Measurements from ENCODE around the gene SENP6. TPM values are rescaled to one million over a fixed set of nuclear protein-coding genes. Genes with fewer than 3 reads are reported as not detected.
A peak's percentile ranks its signal among the peaks of the same experiment; 100 is the strongest.

The SENP6 gene
- total and polyA plus RNA-seq, 9 of the 15 experiments (the other 6 are each of a cell fraction or from before 2014, with no cell fraction given), result 11.1 to 79.4 (median 46.8) TPM

GRCh38 chr6:75601304-75602245, at the start of gene SENP6 (continued):
- no peak for TF ChIP-seq CREB3L1 (IDR thresholded peaks at IDR 0.05; ENCODE audit: borderline replicate concordance, low read depth)
- no peak for TF ChIP-seq ZNF184 (CRISPR knock-in tag; IDR thresholded peaks at IDR 0.05)
- no peak for TF ChIP-seq ZNF212 (CRISPR knock-in tag; IDR thresholded peaks at IDR 0.05)
- TF ChIP-seq TFAP4 (CRISPR knock-in tag; IDR thresholded peaks at IDR 0.05; ENCODE audit: borderline replicate concordance), result peak; percentile 71; the same call in 1 of the 2 replicates
- no peak for TF ChIP-seq ZNF717 (CRISPR knock-in tag; IDR thresholded peaks at IDR 0.05)
- TF ChIP-seq ZNF174 (CRISPR knock-in tag; IDR thresholded peaks at IDR 0.05), result no peak
- no peak for TF ChIP-seq HNRNPL (IDR thresholded peaks at IDR 0.05; ENCODE audit: low read depth, low read length)
- TF ChIP-seq MNT (conservative IDR thresholded peaks at IDR 0.05), result peak in 1 of 2 experiments; percentile 67; a peak in 2 of 4 replicates
- TF ChIP-seq, protein P1, sequence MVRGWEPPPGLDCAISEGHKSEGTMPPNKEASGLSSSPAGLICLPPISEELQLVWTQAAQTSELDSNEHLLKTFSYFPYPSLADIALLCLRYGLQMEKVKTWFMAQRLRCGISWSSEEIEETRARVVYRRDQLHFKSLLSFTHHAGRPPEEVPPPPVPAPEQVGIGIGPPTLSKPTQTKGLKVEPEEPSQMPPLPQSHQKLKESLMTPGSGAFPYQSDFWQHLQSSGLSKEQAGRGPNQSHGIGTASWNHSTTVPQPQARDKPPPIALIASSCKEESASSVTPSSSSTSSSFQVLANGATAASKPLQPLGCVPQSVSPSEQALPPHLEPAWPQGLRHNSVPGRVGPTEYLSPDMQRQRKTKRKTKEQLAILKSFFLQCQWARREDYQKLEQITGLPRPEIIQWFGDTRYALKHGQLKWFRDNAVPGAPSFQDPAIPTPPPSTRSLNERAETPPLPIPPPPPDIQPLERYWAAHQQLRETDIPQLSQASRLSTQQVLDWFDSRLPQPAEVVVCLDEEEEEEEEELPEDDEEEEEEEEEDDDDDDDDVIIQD (CRISPR knock-in tag; IDR thresholded peaks at IDR 0.05), result no peak
- no peak for TF ChIP-seq NFIX (CRISPR knock-in tag; IDR thresholded peaks at IDR 0.05; ENCODE audit: low read depth)
- peak; percentile 56 for TF ChIP-seq CTBP1 (IDR thresholded peaks at IDR 0.05; ENCODE audit: borderline replicate concordance)
- TF ChIP-seq ZNF764 (CRISPR knock-in tag; IDR thresholded peaks at IDR 0.05; ENCODE audit: low read depth), result no peak
- no peak for TF ChIP-seq ATF1 (CRISPR knock-in tag; IDR thresholded peaks at IDR 0.05)
- peak; percentile 27; the same call in 1 of the 2 replicates for TF ChIP-seq ATF1 (tag; IDR thresholded peaks at IDR 0.05)
- TF ChIP-seq ZFPM2 (CRISPR knock-in tag; IDR thresholded peaks at IDR 0.05), result no peak
- TF ChIP-seq SIRT6 (IDR thresholded peaks at IDR 0.05; ENCODE audit: low read depth, low read length), result no peak
- TF ChIP-seq ZBTB49 (CRISPR knock-in tag; IDR thresholded peaks at IDR 0.05; ENCODE audit: borderline replicate concordance), result no peak
- no peak for TF ChIP-seq TFAM (CRISPR knock-in tag; conservative IDR thresholded peaks at IDR 0.05)
- no peak for TF ChIP-seq DIDO1 (tag; IDR thresholded peaks at IDR 0.05; ENCODE audit: low read depth)
- peak; percentile 65; the same call in 1 of the 2 replicates for TF ChIP-seq PHB (CRISPR knock-in tag; IDR thresholded peaks at IDR 0.05)
- no peak for TF ChIP-seq MTA1 (IDR thresholded peaks at IDR 0.05; ENCODE audit: borderline replicate concordance)

Data from K562 (cell line).